CD4-positive, alpha-beta T cell (primary cell): ENCODE results near the gene FBXL12. TPM values are rescaled to one million over a fixed set of nuclear protein-coding genes. Genes with fewer than 3 reads are reported as not detected.

Experiments
- ATAC-seq: fragments of 200-7000 bp; cut with Tn5 transposase; one replicate; pipeline ENCODE4 v1.10.0; 2022; ENCODE audit warnings: mild to moderate bottlenecking; ENCODE audit not compliant: poor library complexity
- CTCF ChIA-PET: fragments of 350-600 bp; sonication (Branson Sonifier 250); formaldehyde crosslinking; loops from one replicate; lab custom pipeline; 2021; ENCODE audit warnings: antibody characterized with exemption, inconsistent platforms; lab: Charles Lee
- POLR2A ChIA-PET: fragments of 350-600 bp; sonication (Branson Sonifier 250); formaldehyde crosslinking; loops from one replicate; lab custom pipeline; 2021; ENCODE audit warnings: antibody characterized with exemption, inconsistent platforms; lab: Charles Lee
- DNase-seq, 14 experiments: peaks; one replicate each; pipeline ENCODE4 v3.0.0-alpha.2; 2013 to 2020; ENCODE audit warnings: mixed read lengths in 2 of 14
- H3K27ac ChIP-seq, 2 donors: one replicate each; pipeline versions ENCODE4 v1.5.1 to v1.7.0; 2013; ENCODE audit warnings: low read length in 2 of 2, low read depth in 1 of 2, mild to moderate bottlenecking in 1 of 2
- H3K27me3 ChIP-seq, 2 experiments: 1 replicate in 1 of 2; 2 replicates in 1 of 2; pipeline versions ENCODE4 v1.6.1 to v1.7.0; 2013; ENCODE audit warnings: low read length in 2 of 2, control low read depth in 1 of 2, mild to moderate bottlenecking in 1 of 2, moderate library complexity in 1 of 2; ENCODE audit not compliant: insufficient read depth in 2 of 2, control insufficient read depth in 1 of 2
- H3K36me3 ChIP-seq: one replicate; pipeline ENCODE4 v1.6.1; 2013; ENCODE audit warnings: low read length, control low read depth; ENCODE audit not compliant: insufficient read depth
- H3K4me1 ChIP-seq: one replicate; pipeline ENCODE4 v1.6.1; 2013; ENCODE audit warnings: low read length, control low read depth; ENCODE audit not compliant: insufficient read depth
- H3K4me3 ChIP-seq: one replicate; pipeline ENCODE4 v1.5.1; 2013; ENCODE audit warnings: mild to moderate bottlenecking, low read length, moderate library complexity
- H3K9me3 ChIP-seq, 2 experiments: 1 replicate in 1 of 2; 2 replicates in 1 of 2; pipeline versions ENCODE4 v1.6.1 to v1.7.0; 2013; ENCODE audit warnings: low read length in 2 of 2, mild to moderate bottlenecking in 2 of 2, control low read depth in 1 of 2, moderate library complexity in 1 of 2; ENCODE audit not compliant: control insufficient read depth in 1 of 2, insufficient read depth in 1 of 2
- H3K27ac Mint-ChIP-seq: one replicate; pipeline ENCODE4 v1.8.0; 2020; ENCODE audit warnings: mixed read lengths
- H3K27me3 Mint-ChIP-seq: one replicate; pipeline ENCODE4 v1.8.0; 2021; ENCODE audit warnings: mixed read lengths
- H3K36me3 Mint-ChIP-seq: one replicate; pipeline ENCODE4 v1.8.0; 2021; ENCODE audit warnings: low read depth, mixed read lengths
- H3K4me1 Mint-ChIP-seq: one replicate; pipeline ENCODE4 v1.8.0; 2021; ENCODE audit warnings: low read depth, mixed read lengths
- H3K4me3 Mint-ChIP-seq: one replicate; pipeline ENCODE4 v1.8.0; 2020; ENCODE audit warnings: mild to moderate bottlenecking, mixed read lengths
- H3K9me3 Mint-ChIP-seq: one replicate; pipeline ENCODE4 v1.8.0; 2020; ENCODE audit warnings: mixed read lengths
- intact Hi-C, 2 experiments: fragments of 100-400 bp; cut with DNase I in 1 of 2; cut with micrococcal nuclease in 1 of 2; formaldehyde crosslinking; loops; one replicate each; pipeline versions ENCODE4 v1.15.1 to v1.9.0; 2023 to 2025; cut with DNase I, micrococcal nuclease
- total RNA-seq, 174 experiments: library from RNA in 2 of 174; stranded (reverse) in 2 of 174; gene quantifications; one replicate each; pipeline ENCODE4 v1.2.3 and lab custom pipeline; 2021 to 2026
- TF ChIP-seq, protein P1 (sequence below): fragments of 200-600 bp; IDR thresholded peaks from one replicate; pipeline ENCODE4 v1.8.0; 2022; ENCODE audit warnings: antibody characterized with exemption, mild to moderate bottlenecking

The FBXL12 gene
- total RNA-seq, 2 experiments from 2014 or later, result 33.4 to 38.4 TPM

DNA sequence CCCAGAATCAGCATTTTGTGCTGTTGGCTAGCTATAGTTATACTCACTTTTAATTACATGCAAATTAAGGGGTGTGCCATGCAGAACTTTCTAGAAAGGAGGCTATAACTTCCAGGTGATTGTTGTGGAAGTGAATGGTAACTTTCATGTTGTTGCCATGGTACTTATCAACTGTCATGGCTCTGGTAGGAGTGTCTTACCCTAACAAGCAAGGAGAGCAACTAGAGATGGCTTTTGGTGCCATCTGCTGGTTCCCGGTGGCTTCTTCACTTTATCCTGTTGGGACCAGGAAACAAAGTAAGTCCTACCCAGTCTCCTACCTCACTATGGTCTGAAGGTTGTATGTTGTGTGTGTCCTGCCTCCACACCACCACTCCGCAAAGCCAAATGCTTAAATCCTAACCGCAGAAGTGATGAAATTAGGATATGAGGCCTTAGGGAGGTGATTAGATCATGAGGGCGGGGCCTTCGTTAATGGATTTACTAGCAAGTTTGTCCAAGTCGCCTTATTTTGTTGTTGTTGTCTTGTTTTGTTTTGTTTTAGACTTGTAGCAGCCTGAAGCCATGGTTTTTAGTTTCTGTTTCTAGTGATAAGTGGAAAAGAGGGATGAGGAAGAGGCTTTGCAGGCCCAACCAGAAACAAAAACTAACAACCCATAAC is 22.6 kb downstream of the FBXL12 start:
- H3K36me3 ChIP-seq, result no peaks in the 10 kb centered on the region
- peaks cover 28% of the 10 kb centered on the region for H3K4me1 ChIP-seq
- ATAC-seq, result peak; percentile 32
- Mint-ChIP-seq H3K4me3 (peak overlapping the region; percentile 81), H3K36me3 (no peaks in the 10 kb centered on the region), H3K27me3 (no peaks in the 10 kb centered on the region), H3K9me3 (no peaks in the 10 kb centered on the region), H3K27ac (peak overlapping the region; percentile 90), H3K4me1 (peaks cover 34% of the 10 kb centered on the region)
- TF ChIP-seq, protein P1, sequence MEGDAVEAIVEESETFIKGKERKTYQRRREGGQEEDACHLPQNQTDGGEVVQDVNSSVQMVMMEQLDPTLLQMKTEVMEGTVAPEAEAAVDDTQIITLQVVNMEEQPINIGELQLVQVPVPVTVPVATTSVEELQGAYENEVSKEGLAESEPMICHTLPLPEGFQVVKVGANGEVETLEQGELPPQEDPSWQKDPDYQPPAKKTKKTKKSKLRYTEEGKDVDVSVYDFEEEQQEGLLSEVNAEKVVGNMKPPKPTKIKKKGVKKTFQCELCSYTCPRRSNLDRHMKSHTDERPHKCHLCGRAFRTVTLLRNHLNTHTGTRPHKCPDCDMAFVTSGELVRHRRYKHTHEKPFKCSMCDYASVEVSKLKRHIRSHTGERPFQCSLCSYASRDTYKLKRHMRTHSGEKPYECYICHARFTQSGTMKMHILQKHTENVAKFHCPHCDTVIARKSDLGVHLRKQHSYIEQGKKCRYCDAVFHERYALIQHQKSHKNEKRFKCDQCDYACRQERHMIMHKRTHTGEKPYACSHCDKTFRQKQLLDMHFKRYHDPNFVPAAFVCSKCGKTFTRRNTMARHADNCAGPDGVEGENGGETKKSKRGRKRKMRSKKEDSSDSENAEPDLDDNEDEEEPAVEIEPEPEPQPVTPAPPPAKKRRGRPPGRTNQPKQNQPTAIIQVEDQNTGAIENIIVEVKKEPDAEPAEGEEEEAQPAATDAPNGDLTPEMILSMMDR, result peak; percentile 82
- no peaks in the 10 kb centered on the region for H3K27me3 ChIP-seq
- intact Hi-C loops, result loop anchor here (1.0 to 10.0 kb wide), 14 partner anchors 23 to 961 kb away; partner anchors contain the start of genes ZNF266 (in 2 of the 2), FBXL12 (in 1 of the 2), MBD3L1 (in 1 of the 2) and ZNF426 (in 1 of the 2)
- H3K9me3 ChIP-seq, result peaks cover 0 to 13% of the 10 kb centered on the region in 2 experiments
- CTCF ChIA-PET, result interaction anchor here (0.6 to 1.9 kb wide), 5 partner anchors 27 to 591 kb away, joined by 3 to 8 read pairs (median 5); partner anchors contain the start of gene ZNF846
- DNase-seq, result peak; percentile 72 to 95 (median 82)
- no peak overlapping the region for H3K4me3 ChIP-seq
- H3K27ac ChIP-seq, result peak overlapping the region; percentile 56 to 71
- POLR2A ChIA-PET, result interaction anchor here (0.8 to 1.3 kb wide), 4 partner anchors 23 to 175 kb away, joined by 3 to 8 read pairs (median 5); partner anchors contain the start of genes FBXL12 and ZNF846

DNA sequence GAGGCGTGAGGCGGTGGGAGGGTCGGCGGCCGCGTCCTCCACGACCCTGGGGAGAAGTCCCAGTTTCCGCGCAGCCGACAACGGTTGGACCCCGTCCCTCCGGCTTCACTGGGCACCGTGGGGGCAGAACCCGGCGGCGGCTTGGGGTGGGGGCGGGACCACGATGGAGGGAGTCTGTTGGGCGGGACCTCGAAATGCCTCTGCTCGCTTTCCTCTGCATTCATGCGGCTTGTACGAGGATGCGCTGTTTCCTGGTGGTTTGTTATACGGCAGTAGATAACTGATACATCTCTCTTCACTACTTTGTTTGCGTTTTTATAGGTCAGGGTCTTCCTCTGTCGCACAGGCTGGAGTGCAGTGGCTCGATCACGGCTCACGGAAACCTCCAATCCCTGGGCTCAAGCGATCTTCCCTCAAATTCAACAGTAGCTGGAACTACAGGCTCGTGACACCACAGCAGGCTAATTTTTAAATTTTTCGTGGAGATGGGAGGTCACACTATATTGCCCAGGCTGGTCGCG is 25.7 kb downstream of the FBXL12 start:
- peak; percentile 38 to 87 (median 62) for DNase-seq
- no peaks in the 10 kb centered on the region for H3K27me3 ChIP-seq
- Mint-ChIP-seq H3K4me1 (peaks cover 32% of the 10 kb centered on the region), H3K27ac (peak overlapping the region; percentile 89), H3K9me3 (no peaks in the 10 kb centered on the region), H3K27me3 (no peaks in the 10 kb centered on the region), H3K4me3 (peak overlapping the region; percentile 86), H3K36me3 (no peaks in the 10 kb centered on the region)
- ATAC-seq, result peak; percentile 13
- H3K4me3 ChIP-seq, result peak overlapping the region; percentile 85
- H3K9me3 ChIP-seq, result peaks cover 0 to 13% of the 10 kb centered on the region in 2 experiments
- POLR2A ChIA-PET, result interaction anchor here (0.8 to 1.8 kb wide), 7 partner anchors 16 to 210 kb away, joined by 3 to 11 read pairs (median 3); partner anchors contain the start of gene ZNF846
- H3K36me3 ChIP-seq, result no peaks in the 10 kb centered on the region
- H3K4me1 ChIP-seq, result peaks cover 22% of the 10 kb centered on the region
- H3K27ac ChIP-seq, result peak overlapping the region; percentile 91 to 97
- intact Hi-C loops, result loop anchor here (2.0 to 10.0 kb wide), 4 partner anchors 358 to 958 kb away; partner anchors contain the start of genes ZNF266 (in 2 of the 2), MBD3L1 (in 1 of the 2), ZNF558 (in 1 of the 2) and ZNF559 (in 1 of the 2)
- CTCF ChIA-PET, result interaction anchor here (1.7 kb wide), 1 partner anchor 167 kb away, joined by 5 read pairs; no protein-coding TSS in a partner anchor
- TF ChIP-seq, protein P1, result no peak
